ENCODE measurements around the gene GPR84. TPM values are rescaled to one million over a fixed set of nuclear protein-coding genes. Genes with fewer than 3 reads are reported as not detected.

Gene GPR84
- total RNA-seq, 2 donors from 2014 or later = not detected

DNA sequence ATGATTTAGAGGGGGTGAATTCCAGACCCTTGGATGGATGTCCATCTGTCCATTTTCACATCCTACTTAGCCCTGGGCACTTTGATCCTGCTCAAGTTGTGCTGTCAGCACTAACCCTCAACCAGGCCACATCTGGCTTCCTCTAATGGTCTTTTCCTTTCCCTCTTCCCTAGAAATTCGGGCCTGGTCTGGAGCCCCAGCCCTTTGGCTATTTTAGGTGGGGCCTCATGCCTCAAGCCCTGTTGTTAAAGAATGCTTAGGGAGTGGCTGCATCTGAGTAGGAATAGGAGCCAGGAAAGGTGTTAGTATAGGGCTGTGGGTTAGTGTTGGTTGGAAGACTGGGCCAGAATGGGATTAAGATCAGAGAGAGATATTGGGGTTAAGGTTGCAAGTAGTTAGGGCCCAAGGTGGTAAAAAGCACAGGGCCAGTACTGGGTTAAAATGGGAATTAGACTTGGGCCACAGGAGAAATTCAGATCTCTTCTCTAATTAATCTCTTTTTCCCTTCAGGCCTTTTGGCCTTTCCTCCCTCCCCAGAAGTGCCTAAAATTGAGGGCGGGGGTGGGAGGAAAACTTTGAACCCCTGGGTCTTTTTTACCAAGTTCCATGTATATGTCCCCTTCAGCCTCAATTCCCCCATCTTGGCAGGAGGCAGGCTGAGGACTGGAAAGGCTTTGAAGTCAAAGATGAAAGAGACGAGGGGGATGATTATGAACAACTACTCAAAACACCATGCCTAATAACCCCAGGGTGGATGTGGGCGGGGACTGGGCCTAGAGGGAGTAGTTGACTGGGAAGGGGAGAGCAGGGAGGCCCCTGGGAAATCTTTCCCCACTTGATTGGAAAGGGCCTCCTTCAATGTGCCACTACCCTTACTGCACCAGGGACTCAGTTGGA lies 24.2 kb upstream of the GPR84 start:
- TF ChIP-seq, protein P1, sequence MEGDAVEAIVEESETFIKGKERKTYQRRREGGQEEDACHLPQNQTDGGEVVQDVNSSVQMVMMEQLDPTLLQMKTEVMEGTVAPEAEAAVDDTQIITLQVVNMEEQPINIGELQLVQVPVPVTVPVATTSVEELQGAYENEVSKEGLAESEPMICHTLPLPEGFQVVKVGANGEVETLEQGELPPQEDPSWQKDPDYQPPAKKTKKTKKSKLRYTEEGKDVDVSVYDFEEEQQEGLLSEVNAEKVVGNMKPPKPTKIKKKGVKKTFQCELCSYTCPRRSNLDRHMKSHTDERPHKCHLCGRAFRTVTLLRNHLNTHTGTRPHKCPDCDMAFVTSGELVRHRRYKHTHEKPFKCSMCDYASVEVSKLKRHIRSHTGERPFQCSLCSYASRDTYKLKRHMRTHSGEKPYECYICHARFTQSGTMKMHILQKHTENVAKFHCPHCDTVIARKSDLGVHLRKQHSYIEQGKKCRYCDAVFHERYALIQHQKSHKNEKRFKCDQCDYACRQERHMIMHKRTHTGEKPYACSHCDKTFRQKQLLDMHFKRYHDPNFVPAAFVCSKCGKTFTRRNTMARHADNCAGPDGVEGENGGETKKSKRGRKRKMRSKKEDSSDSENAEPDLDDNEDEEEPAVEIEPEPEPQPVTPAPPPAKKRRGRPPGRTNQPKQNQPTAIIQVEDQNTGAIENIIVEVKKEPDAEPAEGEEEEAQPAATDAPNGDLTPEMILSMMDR (IDR thresholded peaks at IDR 0.05) = no peak
- no peak for TF ChIP-seq POLR2A (IDR thresholded peaks at IDR 0.05)
- no peaks in the 10 kb centered on the region for H3K27me3 ChIP-seq
- ATAC-seq (no peak), DNase-seq (no peak)
- 75 to 77% methylated on average over 4 of the region's 4 CpGs for WGBS, 2 donors
- intact Hi-C loops (cut with DNase I) = no loop called here
- no peaks in the 10 kb centered on the region for H3K9me3 ChIP-seq
- H3K27ac ChIP-seq = no peak overlapping the region
- no peaks in the 10 kb centered on the region for H3K4me1 ChIP-seq
- no peak overlapping the region for H3K4me3 ChIP-seq
- H3K36me3 ChIP-seq (replicated peaks in 1 of 2; ENCODE audit: insufficient read depth in 1 of 2, low read depth in 2 of 2) = no peaks in the 10 kb centered on the region

DNA sequence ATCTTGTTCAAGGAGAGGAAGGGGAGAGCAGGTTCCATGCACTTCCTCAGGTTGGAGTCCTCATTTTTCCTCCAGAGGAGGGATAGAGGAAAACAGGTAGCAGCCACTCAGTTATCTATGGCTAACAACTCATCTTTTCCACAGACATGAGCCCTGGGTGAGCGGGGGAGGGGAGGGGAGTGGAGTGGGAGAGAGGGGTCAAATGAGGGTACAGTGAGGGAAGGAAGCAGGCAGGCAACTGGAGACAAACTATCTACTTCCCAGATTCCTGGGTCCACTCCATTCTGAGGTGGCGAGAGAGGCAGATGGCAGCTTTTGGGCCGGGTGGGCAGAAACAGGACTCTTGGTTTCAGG lies 22.8 kb upstream of the GPR84 start:
- no peaks in the 10 kb centered on the region for H3K4me1 ChIP-seq
- no peak overlapping the region for H3K27ac ChIP-seq
- H3K9me3 ChIP-seq = no peaks in the 10 kb centered on the region
- 80 to 93% methylated on average over 3 of the region's 3 CpGs for WGBS, 2 donors
- no peaks in the 10 kb centered on the region for H3K36me3 ChIP-seq (replicated peaks in 1 of 2; ENCODE audit: insufficient read depth in 1 of 2, low read depth in 2 of 2)
- ATAC-seq (no peak), DNase-seq (no peak)
- TF ChIP-seq POLR2A (IDR thresholded peaks at IDR 0.05) = no peak
- TF ChIP-seq, protein P1 (IDR thresholded peaks at IDR 0.05) = no peak
- no peak overlapping the region for H3K4me3 ChIP-seq
- no peaks in the 10 kb centered on the region for H3K27me3 ChIP-seq
- intact Hi-C loops (cut with DNase I) = no loop called here

DNA sequence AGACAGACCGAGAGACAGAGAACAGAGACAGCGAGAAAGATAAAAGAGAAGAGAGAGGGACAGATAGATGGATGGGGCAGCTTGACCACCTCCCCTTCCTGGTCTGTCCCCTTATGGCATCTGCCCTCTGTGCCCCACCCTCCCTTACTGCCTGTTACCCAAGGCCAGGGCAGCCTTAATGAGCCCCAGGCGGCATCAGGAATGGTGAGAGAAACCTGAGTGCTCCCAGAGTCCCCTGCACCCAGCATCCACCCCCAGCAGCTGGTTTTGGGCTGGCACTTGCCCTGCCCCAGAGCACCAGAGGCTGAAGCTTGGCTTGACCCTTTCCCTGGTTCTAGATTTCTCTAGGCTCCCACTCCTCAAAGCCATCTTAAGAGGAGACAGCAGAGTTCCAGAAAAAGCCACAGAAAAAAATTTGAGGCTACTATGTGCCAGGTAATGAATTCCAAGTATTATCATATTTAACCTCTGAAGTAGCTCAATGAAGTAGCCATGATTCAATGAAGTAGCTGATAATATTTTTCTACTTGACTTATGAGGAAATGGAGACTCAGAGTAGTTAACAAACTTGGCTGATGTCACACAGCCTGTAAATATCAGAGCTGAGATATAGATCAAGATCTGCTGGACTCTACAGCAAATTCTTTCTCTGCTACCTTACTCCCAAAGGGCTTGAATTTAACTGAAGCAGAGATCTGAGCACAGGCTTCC lies 22.3 kb upstream of the GPR84 start:
- no peak for TF ChIP-seq POLR2A (IDR thresholded peaks at IDR 0.05)
- TF ChIP-seq, protein P1 (IDR thresholded peaks at IDR 0.05) = no peak
- WGBS, 2 donors = 94% methylated on average over 3 of the region's 3 CpGs
- ATAC-seq = no peak
- intact Hi-C loops (cut with DNase I) = no loop called here
- DNase-seq = no peak
- no peaks in the 10 kb centered on the region for H3K4me1 ChIP-seq
- no peaks in the 10 kb centered on the region for H3K9me3 ChIP-seq
- no peaks in the 10 kb centered on the region for H3K27me3 ChIP-seq
- no peak overlapping the region for H3K4me3 ChIP-seq
- H3K27ac ChIP-seq = no peak overlapping the region
- H3K36me3 ChIP-seq (replicated peaks in 1 of 2; ENCODE audit: insufficient read depth in 1 of 2, low read depth in 2 of 2) = no peaks in the 10 kb centered on the region

DNA sequence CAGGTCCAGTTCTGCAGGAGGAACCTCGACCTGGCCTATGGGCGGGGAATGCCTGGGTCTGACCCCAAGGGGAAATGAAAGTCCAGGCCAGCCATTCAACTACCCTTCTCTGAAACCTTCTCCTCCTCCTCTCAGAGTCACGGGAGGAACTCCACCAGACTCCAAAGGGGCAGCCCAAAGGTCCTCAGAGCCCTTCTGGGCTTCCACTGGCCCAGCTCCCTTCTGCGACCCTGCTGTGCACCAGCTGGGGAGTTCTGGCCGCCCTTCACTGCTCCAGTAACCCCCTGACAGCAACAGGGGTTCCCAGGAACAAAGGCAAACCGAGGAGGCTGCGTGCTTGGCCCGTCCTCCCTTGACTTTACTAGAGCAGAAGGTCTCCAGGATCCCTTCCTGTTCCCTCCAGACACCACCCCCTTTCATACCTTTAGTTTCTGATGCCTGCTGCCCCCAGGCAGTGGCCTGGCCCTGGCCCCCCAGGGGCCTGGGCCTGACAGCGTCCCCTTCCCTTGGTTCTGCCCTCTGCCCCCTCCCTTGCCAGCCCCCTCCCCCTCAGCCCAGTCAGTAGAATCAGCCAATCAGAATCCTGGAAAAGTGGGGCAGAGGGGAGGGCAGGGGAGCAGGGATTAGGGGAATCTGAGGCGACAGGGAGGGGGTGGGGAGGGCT lies 21.1 kb upstream of the GPR84 start:
- Histone ChIP-seq H3K9me3 (no peaks in the 10 kb centered on the region), H3K4me1 (no peaks in the 10 kb centered on the region), H3K36me3 (replicated peaks in 1 of 2; ENCODE audit: insufficient read depth in 1 of 2, low read depth in 2 of 2) (no peaks in the 10 kb centered on the region), H3K27ac (peak overlapping the region in 2 of 4 donors; percentile 1 to 61), H3K27me3 (no peaks in the 10 kb centered on the region), H3K4me3 (no peak overlapping the region)
- TF ChIP-seq, protein P1 (IDR thresholded peaks at IDR 0.05) = no peak
- TF ChIP-seq POLR2A (IDR thresholded peaks at IDR 0.05) = no peak
- peak in 1 of 4 donors; percentile 51 for DNase-seq
- no peak for ATAC-seq
- intact Hi-C loops (cut with DNase I) = no loop called here
- WGBS, 2 donors = 75 to 79% methylated on average over 9 to 10 of the region's 10 CpGs
